Fibroblast of lung (primary cell): ENCODE results near the gene KLK14. TPM values are rescaled to one million over a fixed set of nuclear protein-coding genes. Genes with fewer than 3 reads are reported as not detected.
A peak's percentile ranks its signal among the peaks of the same experiment; 100 is the strongest.

Experiments used
- DNase-seq, 2 donors: peaks; one replicate each; pipeline versions ENCODE4 v3.0.0 to v3.0.0-alpha.2; 2010; ENCODE audit warnings: low read depth in 2 of 2
- H2AFZ ChIP-seq: 2 replicates; pipeline ENCODE4 v1.5.1; 2012; ENCODE audit warnings: low read length, control low read depth, inconsistent platforms
- H3K27ac ChIP-seq: 2 replicates; pipeline ENCODE4 v1.5.1; 2011; ENCODE audit warnings: low read length, control low read depth; ENCODE audit not compliant: insufficient read depth
- H3K27me3 ChIP-seq: 2 replicates; pipeline ENCODE4 v1.5.1; 2011; ENCODE audit warnings: mild to moderate bottlenecking, low read length; ENCODE audit not compliant: control insufficient read depth, insufficient read depth
- H3K36me3 ChIP-seq: 2 replicates; pipeline ENCODE4 v1.5.1; 2011; ENCODE audit warnings: low read length; ENCODE audit not compliant: control insufficient read depth, insufficient read depth
- H3K4me1 ChIP-seq: 2 replicates; pipeline ENCODE4 v1.5.1; 2011; ENCODE audit warnings: low read length; ENCODE audit not compliant: control insufficient read depth, insufficient read depth; ENCODE audit errors: extremely low read depth
- H3K4me2 ChIP-seq: 2 replicates; pipeline ENCODE4 v1.5.1; 2011; ENCODE audit warnings: low read length, control low read depth; ENCODE audit not compliant: insufficient read depth; ENCODE audit errors: extremely low read depth
- H3K4me3 ChIP-seq, 4 experiments: fragments of 200-600 bp in 1 of 4; sonication (generic) in 1 of 4; replicated peaks in 1 of 4; 2 replicates each; pipeline ENCODE4 v1.5.1; 2011 to 2016; ENCODE audit warnings: low read length in 4 of 4, low read depth in 3 of 4, mild to moderate bottlenecking in 3 of 4, control low read depth in 2 of 4, inconsistent platforms in 1 of 4, mixed read lengths in 1 of 4; ENCODE audit not compliant: insufficient read depth in 1 of 4; ENCODE audit errors: control extremely low read depth in 1 of 4
- H3K79me2 ChIP-seq: 2 replicates; pipeline ENCODE4 v1.5.1; 2012; ENCODE audit warnings: mild to moderate bottlenecking, low read length, inconsistent platforms; ENCODE audit not compliant: control insufficient read depth, insufficient read depth
- H3K9ac ChIP-seq: 2 replicates; pipeline ENCODE4 v1.5.1; 2011; ENCODE audit warnings: mild to moderate bottlenecking, low read length, control low read depth; ENCODE audit not compliant: insufficient read depth
- H3K9me3 ChIP-seq: 2 replicates; pipeline ENCODE4 v1.5.1; 2012; ENCODE audit warnings: low read depth, low read length; ENCODE audit not compliant: control insufficient read depth, insufficient read depth
- H4K20me1 ChIP-seq: 2 replicates; pipeline ENCODE4 v1.5.1; 2011; ENCODE audit warnings: low read length; ENCODE audit not compliant: control insufficient read depth, insufficient read depth; ENCODE audit errors: extremely low read depth
- EZH2 ChIP-seq: IDR thresholded peaks from 2 replicates; pipeline ENCODE4 v1.5.1; 2012; ENCODE audit warnings: low read length, control low read depth, mild to moderate bottlenecking; ENCODE audit errors: missing control alignments
- polyA minus RNA-seq: library from RNA; depleted of rRNA, polyadenylated mRNA; stranded (reverse); fragments of >200 nt; gene quantifications from 2 replicates; pipeline ENCODE4 v1.2.3, GENCODE V29; 2011; ENCODE audit warnings: low replicate concordance
- polyA plus RNA-seq, 2 donors: library from polyadenylated mRNA; depleted of rRNA in 1 of 2; stranded (reverse) in 1 of 2; unstranded in 1 of 2; fragments of >200 nt; gene quantifications; 2 replicates each; pipeline ENCODE4 v1.2.1, GENCODE V29; 2011 to 2012; ENCODE audit warnings: missing spikeins in 1 of 2
- total RNA-seq: library from RNA; depleted of rRNA; stranded (reverse); fragments of >200 nt; gene quantifications from 2 replicates; pipeline ENCODE4 v1.2.1, GENCODE V29; 2014
- TF ChIP-seq, protein P1 (sequence below), 2 donors: IDR thresholded peaks in 1 of 2; conservative IDR thresholded peaks in 1 of 2; 1 replicate in 1 of 2; 2 replicates in 1 of 2; pipeline ENCODE4 v1.5.1; 2011 to 2012; ENCODE audit warnings: low read length in 2 of 2, control low read depth in 1 of 2, inconsistent platforms in 1 of 2, low read depth in 1 of 2, mild to moderate bottlenecking in 1 of 2

KLK14 gene, protein sequence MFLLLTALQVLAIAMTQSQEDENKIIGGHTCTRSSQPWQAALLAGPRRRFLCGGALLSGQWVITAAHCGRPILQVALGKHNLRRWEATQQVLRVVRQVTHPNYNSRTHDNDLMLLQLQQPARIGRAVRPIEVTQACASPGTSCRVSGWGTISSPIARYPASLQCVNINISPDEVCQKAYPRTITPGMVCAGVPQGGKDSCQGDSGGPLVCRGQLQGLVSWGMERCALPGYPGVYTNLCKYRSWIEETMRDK
- total RNA-seq (not detected in 2 replicates), polyA plus RNA-seq (not detected in 2 replicates), polyA minus RNA-seq (not detected in 2 replicates)
- polyA plus RNA-seq (2012): not detected in 2 replicates

DNA sequence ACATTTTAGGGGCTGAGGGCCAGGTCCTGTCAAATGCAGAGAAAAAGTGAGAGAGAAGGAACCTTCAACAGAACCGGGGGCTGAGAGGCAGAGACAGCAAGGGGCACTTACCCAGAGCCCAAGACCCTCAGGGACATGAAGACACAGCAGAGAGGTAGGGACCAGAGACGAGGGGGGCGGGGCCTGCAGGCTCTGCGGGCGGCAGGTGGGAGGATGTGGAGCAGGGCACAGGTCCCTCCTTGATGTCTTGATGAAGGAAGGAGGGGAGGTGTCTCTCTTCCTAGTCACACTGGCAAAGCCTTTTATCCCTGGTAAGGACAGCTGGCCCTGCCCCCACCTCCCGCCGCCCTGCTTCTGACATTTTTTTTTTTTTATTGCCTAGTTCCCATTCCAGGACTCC lies at the start of gene KLK14:
Gene KLK14 (minus strand): TSS at position 277 of the 400 bp plus-strand sequence. CDS start 273 bp downstream, at position 4.
- Histone ChIP-seq H3K9ac (no peak within 1 kb of the TSS), H3K4me2 (no peak within 1 kb of the TSS), H4K20me1 (no peaks in the 10 kb centered on the region), H3K27me3 (no peaks in the 10 kb centered on the region), H3K4me1 (no peaks in the 10 kb centered on the region), H3K27ac (no peak within 1 kb of the TSS), H3K9me3 (no peaks in the 10 kb centered on the region), H2AFZ (no peak within 1 kb of the TSS), H3K36me3 (no peaks in the 10 kb centered on the region), H3K4me3 (no peak within 1 kb of the TSS), H3K79me2 (no peaks in the 10 kb centered on the region)
- DNase-seq: no peak
- TF ChIP-seq EZH2: no peak
- TF ChIP-seq, protein P1, sequence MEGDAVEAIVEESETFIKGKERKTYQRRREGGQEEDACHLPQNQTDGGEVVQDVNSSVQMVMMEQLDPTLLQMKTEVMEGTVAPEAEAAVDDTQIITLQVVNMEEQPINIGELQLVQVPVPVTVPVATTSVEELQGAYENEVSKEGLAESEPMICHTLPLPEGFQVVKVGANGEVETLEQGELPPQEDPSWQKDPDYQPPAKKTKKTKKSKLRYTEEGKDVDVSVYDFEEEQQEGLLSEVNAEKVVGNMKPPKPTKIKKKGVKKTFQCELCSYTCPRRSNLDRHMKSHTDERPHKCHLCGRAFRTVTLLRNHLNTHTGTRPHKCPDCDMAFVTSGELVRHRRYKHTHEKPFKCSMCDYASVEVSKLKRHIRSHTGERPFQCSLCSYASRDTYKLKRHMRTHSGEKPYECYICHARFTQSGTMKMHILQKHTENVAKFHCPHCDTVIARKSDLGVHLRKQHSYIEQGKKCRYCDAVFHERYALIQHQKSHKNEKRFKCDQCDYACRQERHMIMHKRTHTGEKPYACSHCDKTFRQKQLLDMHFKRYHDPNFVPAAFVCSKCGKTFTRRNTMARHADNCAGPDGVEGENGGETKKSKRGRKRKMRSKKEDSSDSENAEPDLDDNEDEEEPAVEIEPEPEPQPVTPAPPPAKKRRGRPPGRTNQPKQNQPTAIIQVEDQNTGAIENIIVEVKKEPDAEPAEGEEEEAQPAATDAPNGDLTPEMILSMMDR (conservative IDR thresholded peaks at IDR 0.05 in 1 of 2, IDR thresholded peaks at IDR 0.05 in 1 of 2; ENCODE audit: low read depth in 1 of 2, low read length in 2 of 2): no peak

DNA sequence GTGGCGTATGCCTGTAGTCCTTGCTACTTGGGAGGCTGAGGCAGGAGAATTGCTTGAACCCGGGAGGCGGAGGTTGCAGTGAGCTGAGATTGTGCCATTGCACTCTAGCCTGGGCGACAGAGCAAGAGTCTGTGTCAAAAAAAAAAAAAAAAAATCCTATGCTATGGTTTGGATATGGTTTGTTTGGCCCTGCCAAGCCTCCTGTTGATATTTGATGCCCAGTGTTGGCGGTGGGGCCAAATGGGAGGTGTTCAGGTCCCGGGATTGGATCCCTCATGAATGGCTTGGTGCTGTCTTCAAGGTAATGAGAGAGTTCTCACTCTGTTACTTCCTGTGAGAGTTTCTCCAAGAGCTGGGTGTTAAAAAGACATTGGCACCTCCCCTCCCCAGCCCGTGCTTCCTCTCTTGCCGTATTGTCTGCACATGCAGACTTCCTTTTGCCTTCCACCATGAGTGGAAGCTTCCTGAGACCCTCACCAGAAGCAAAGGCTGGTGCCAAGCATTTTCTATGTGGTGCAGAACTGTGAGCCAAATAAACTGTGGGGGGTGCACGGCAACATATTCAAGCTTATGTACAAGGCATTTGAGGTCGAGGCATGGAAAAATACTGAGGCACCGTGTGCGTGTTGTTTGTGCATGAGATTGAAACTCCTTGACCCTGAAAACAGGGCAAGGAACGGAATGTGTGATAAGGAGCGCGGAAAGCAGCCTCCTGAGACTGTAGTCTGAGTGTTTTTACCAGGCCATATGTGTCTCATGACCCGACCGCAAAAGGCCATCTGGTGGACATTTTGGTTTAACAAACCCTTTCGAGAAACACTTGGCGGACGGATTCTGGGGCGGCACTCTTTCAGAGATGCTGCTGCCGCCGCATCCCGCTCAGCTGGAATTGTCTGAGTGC lies 49.3 kb upstream of the KLK14 start:
- DNase-seq: peak in 1 of 2 donors; percentile 60
- TF ChIP-seq, protein P1 (conservative IDR thresholded peaks at IDR 0.05 in 1 of 2, IDR thresholded peaks at IDR 0.05 in 1 of 2; ENCODE audit: low read depth in 1 of 2, low read length in 2 of 2): no peak
- no peak for TF ChIP-seq EZH2
- H2AFZ ChIP-seq: peak overlapping the region; percentile 44

DNA sequence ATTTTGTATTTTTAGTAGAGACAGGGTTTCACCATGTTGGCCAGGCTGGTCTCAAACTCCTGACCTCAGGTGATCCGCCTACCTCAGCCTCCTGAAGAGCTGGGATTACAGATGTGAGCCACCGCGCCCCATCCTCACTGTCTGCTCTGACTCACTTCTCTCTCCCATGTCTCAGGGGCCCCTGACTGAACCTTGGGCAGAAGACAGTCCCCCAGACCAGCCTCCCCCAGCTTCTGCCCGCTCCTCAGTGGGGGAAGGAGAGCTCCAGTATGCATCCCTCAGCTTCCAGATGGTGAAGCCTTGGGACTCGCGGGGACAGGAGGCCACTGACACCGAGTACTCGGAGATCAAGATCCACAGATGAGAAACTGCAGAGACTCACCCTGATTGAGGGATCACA lies 47.0 kb upstream of the KLK14 start:
- H3K4me3 ChIP-seq: no peak overlapping the region
- H3K27ac ChIP-seq: no peak overlapping the region
- H2AFZ ChIP-seq: no peak overlapping the region
- no peak overlapping the region for H3K9ac ChIP-seq
- H3K4me2 ChIP-seq: no peak overlapping the region
- TF ChIP-seq, protein P1 (conservative IDR thresholded peaks at IDR 0.05 in 1 of 2, IDR thresholded peaks at IDR 0.05 in 1 of 2; ENCODE audit: low read depth in 1 of 2, low read length in 2 of 2): no peak
- no peak for TF ChIP-seq EZH2
- no peak for DNase-seq
- no peaks in the 10 kb centered on the region for H3K36me3 ChIP-seq
- H4K20me1 ChIP-seq: no peaks in the 10 kb centered on the region
- no peaks in the 10 kb centered on the region for H3K79me2 ChIP-seq
- H3K4me1 ChIP-seq: no peaks in the 10 kb centered on the region
- no peaks in the 10 kb centered on the region for H3K9me3 ChIP-seq
- no peaks in the 10 kb centered on the region for H3K27me3 ChIP-seq

More for the DNA sequence above, 49.3 kb upstream of the KLK14 start:
- Histone ChIP-seq H3K4me2 (no peak overlapping the region), H3K9me3 (no peaks in the 10 kb centered on the region), H3K79me2 (no peaks in the 10 kb centered on the region), H3K9ac (no peak overlapping the region), H3K36me3 (no peaks in the 10 kb centered on the region), H3K27ac (no peak overlapping the region), H4K20me1 (no peaks in the 10 kb centered on the region), H3K27me3 (no peaks in the 10 kb centered on the region), H3K4me1 (no peaks in the 10 kb centered on the region), H3K4me3 (no peak overlapping the region)
